ENCODE data around the gene CFAP73. TPM values are rescaled to one million over a fixed set of nuclear protein-coding genes. Genes with fewer than 3 reads are reported as not detected.

Gene CFAP73
- total RNA-seq, 1 experiment from 2014 or later: not detected

DNA sequence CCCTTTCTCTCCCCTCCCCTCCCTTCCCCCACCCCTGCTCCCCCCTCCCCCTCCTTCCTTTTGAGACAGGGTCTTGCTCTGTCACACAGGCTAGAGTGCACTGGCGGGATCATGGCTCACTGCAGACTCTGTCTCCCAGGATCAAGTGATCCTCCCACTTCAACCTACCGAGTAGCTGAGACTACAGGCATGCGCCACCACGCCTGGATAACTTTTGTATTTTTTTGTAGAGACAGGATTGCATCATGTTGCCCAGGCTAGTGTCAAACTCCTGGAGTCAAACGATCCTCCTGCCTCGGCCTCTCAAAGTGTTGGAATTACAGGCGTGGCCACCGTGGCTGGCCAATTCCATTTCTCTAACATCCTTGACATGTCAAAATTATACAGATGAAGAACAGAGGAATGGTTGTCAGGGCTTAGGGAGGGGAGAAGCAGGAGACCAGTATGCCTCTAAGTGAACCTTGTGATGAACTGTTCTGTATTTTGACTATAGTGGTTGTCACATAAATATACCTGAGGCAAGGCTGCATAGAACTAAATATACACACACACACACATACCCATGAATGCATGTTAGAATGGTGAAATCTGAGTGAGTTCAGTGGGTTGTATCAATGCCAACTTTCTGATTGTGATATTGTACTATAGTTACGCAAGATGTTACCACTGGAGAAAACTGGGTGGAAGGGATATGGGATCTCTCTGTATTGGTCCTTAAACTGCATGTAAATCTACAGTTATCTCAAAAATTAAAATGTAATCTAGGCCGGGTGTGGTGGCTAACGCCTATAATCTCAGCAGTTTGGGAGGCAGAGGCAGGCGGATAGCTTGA lies 3.6 kb upstream of the CFAP73 start:
- CTCF ChIA-PET: interaction anchor here (0.9 to 1.7 kb wide), 3 partner anchors 13 to 98 kb away, joined by 3 to 4 read pairs (median 4); no protein-coding TSS in a partner anchor
- intact Hi-C loops (cut with micrococcal nuclease): no loop called here
- no peaks in the 10 kb centered on the region for H3K36me3 Mint-ChIP-seq (ENCODE audit: insufficient read depth, unreplicated experiment)
- DNase-seq (ENCODE audit: unreplicated experiment): peak; percentile 65
- no peaks in the 10 kb centered on the region for H3K9me3 Mint-ChIP-seq (ENCODE audit: unreplicated experiment)
- no peaks in the 10 kb centered on the region for H3K27me3 Mint-ChIP-seq (ENCODE audit: insufficient read depth, unreplicated experiment)
- H3K4me1 Mint-ChIP-seq (ENCODE audit: insufficient read depth, unreplicated experiment): peaks cover 11% of the 10 kb centered on the region
- H3K4me3 Mint-ChIP-seq (ENCODE audit: unreplicated experiment): no peak overlapping the region
- POLR2A ChIA-PET: interaction anchor here (0.6 to 1.0 kb wide), 2 partner anchors 38 to 114 kb away, joined by 3 read pairs; no protein-coding TSS in a partner anchor
- no peak overlapping the region for H3K27ac Mint-ChIP-seq (ENCODE audit: low read depth, unreplicated experiment)
- no TSS peak for BruUV-seq (replicated peaks)
- TF ChIP-seq, protein P1, sequence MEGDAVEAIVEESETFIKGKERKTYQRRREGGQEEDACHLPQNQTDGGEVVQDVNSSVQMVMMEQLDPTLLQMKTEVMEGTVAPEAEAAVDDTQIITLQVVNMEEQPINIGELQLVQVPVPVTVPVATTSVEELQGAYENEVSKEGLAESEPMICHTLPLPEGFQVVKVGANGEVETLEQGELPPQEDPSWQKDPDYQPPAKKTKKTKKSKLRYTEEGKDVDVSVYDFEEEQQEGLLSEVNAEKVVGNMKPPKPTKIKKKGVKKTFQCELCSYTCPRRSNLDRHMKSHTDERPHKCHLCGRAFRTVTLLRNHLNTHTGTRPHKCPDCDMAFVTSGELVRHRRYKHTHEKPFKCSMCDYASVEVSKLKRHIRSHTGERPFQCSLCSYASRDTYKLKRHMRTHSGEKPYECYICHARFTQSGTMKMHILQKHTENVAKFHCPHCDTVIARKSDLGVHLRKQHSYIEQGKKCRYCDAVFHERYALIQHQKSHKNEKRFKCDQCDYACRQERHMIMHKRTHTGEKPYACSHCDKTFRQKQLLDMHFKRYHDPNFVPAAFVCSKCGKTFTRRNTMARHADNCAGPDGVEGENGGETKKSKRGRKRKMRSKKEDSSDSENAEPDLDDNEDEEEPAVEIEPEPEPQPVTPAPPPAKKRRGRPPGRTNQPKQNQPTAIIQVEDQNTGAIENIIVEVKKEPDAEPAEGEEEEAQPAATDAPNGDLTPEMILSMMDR (IDR thresholded peaks at IDR 0.05; ENCODE audit: unreplicated experiment): no peak

DNA sequence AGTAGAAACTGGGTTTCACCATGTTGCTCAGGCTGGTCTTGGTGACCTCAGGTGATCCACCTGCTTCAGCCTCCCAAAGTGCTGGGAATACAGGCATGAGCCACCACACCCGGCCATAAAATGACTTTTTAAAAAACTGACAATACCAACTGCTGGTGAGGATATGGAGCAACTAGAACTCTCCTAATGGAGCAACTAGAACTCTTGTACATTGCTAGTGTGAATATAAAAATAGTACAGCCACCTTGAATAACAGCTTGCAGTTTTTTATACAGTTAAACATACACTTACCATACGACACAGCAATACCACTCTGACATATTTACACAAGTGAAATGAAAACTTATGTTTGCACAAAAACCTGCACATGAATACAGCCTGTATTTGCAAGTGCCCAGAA lies 2.5 kb upstream of the CFAP73 start:
- ChIA-PET CTCF (interaction anchor here (1.1 to 1.2 kb wide), 2 partner anchors 33 to 247 kb away, joined by 3 to 4 read pairs; no protein-coding TSS in a partner anchor), POLR2A (interaction anchor here (0.6 to 1.0 kb wide), 2 partner anchors 37 to 115 kb away, joined by 3 read pairs; no protein-coding TSS in a partner anchor)
- no peaks in the 10 kb centered on the region for H3K9me3 Mint-ChIP-seq (ENCODE audit: unreplicated experiment)
- DNase-seq (ENCODE audit: unreplicated experiment): no peak
- TF ChIP-seq, protein P1 (IDR thresholded peaks at IDR 0.05; ENCODE audit: unreplicated experiment): no peak
- peaks cover 12% of the 10 kb centered on the region for H3K4me1 Mint-ChIP-seq (ENCODE audit: insufficient read depth, unreplicated experiment)
- peaks cover 5% of the 10 kb centered on the region for H3K27me3 Mint-ChIP-seq (ENCODE audit: insufficient read depth, unreplicated experiment)
- no peak overlapping the region for H3K4me3 Mint-ChIP-seq (ENCODE audit: unreplicated experiment)
- no peak overlapping the region for H3K27ac Mint-ChIP-seq (ENCODE audit: low read depth, unreplicated experiment)
- H3K36me3 Mint-ChIP-seq (ENCODE audit: insufficient read depth, unreplicated experiment): no peaks in the 10 kb centered on the region
- no TSS peak for BruUV-seq (replicated peaks)
- intact Hi-C loops (cut with micrococcal nuclease): no loop called here

DNA sequence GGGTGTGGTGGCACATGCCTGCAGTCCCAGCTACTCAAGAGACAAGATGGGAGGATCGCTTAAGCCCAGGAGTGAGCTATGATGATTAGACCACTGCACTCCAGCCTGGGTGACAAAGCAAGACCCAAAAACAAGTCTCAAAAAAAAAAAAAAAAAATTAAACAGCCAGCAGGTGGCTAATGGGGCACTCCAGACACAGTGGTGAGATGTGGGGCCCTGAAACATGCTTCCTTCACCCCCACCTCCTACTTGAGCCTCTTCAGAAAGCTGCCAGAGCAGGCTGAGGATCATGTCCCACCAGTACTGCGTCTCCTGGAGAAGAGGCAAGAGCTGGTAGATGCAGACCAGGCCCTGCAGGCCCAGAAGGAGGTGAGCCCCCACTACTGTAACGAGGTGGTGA lies 2.1 kb downstream of the CFAP73 start:
- no peak for DNase-seq (ENCODE audit: unreplicated experiment)
- intact Hi-C loops (cut with micrococcal nuclease): loop anchor here (10.0 kb wide), 1 partner anchor 247 kb away; the partner anchor contains the start of gene OAS1
- TF ChIP-seq, protein P1 (IDR thresholded peaks at IDR 0.05; ENCODE audit: unreplicated experiment): no peak
- no peak overlapping the region for H3K27ac Mint-ChIP-seq (ENCODE audit: low read depth, unreplicated experiment)
- ChIA-PET POLR2A (interaction anchor here (0.6 to 0.7 kb wide), 2 partner anchors 11 to 986 kb away, joined by 3 to 4 read pairs; no protein-coding TSS in a partner anchor), CTCF (interaction anchor here (0.7 to 6.9 kb wide), 5 partner anchors 9 to 114 kb away, joined by 3 to 45 read pairs (median 4); no protein-coding TSS in a partner anchor)
- peaks cover 14% of the 10 kb centered on the region for H3K27me3 Mint-ChIP-seq (ENCODE audit: insufficient read depth, unreplicated experiment)
- no TSS peak for BruUV-seq (replicated peaks)
- peak overlapping the region; percentile 65 for H3K4me3 Mint-ChIP-seq (ENCODE audit: unreplicated experiment)
- H3K36me3 Mint-ChIP-seq (ENCODE audit: insufficient read depth, unreplicated experiment): peaks cover under 1% of the 10 kb centered on the region
- H3K9me3 Mint-ChIP-seq (ENCODE audit: unreplicated experiment): no peaks in the 10 kb centered on the region
- H3K4me1 Mint-ChIP-seq (ENCODE audit: insufficient read depth, unreplicated experiment): peaks cover 12% of the 10 kb centered on the region

GRCh38 chr12:113152196-113152834 lies 2.8 kb downstream of the CFAP73 start:
- CTCF ChIA-PET: interaction anchor here (0.8 to 6.9 kb wide), 8 partner anchors 22 to 159 kb away, joined by 3 to 45 read pairs (median 6); no protein-coding TSS in a partner anchor
- TF ChIP-seq, protein P1 (IDR thresholded peaks at IDR 0.05; ENCODE audit: unreplicated experiment): no peak
- intact Hi-C loops (cut with micrococcal nuclease): loop anchor here (10.0 kb wide), 1 partner anchor 248 kb away; the partner anchor contains the start of gene OAS1
- Mint-ChIP-seq H3K9me3 (ENCODE audit: unreplicated experiment) (no peaks in the 10 kb centered on the region), H3K4me1 (ENCODE audit: insufficient read depth, unreplicated experiment) (peaks cover 12% of the 10 kb centered on the region), H3K27ac (ENCODE audit: low read depth, unreplicated experiment) (no peak overlapping the region), H3K36me3 (ENCODE audit: insufficient read depth, unreplicated experiment) (peaks cover 7% of the 10 kb centered on the region), H3K4me3 (ENCODE audit: unreplicated experiment) (peak overlapping the region; percentile 65), H3K27me3 (ENCODE audit: insufficient read depth, unreplicated experiment) (peaks cover 14% of the 10 kb centered on the region)
- BruUV-seq (replicated peaks): no TSS peak
- DNase-seq (ENCODE audit: unreplicated experiment): no peak
- POLR2A ChIA-PET: interaction anchor here (0.7 to 1.5 kb wide), 2 partner anchors 11 to 32 kb away, joined by 4 read pairs; partner anchors contain the start of gene DDX54
